Right renal pelvis (tissue), 4 donors: ENCODE results near the gene TMEM254. TPM values are rescaled to one million over a fixed set of nuclear protein-coding genes. Genes with fewer than 3 reads are reported as not detected.
"Not testable (repeated sequence)": the region's sequence is repeated elsewhere in the genome, so short reads cannot be mapped to it uniquely, and the experiment has no call there.

Experiments used
- DNase-seq, 4 donors: peaks; one replicate each; pipeline ENCODE4 v3.0.0-alpha.2; 2013; ENCODE audit warnings: low read depth in 4 of 4, low spot score in 3 of 4, missing footprints in 1 of 4
- polyA plus RNA-seq, 4 donors: library from polyadenylated mRNA; unstranded; fragments of 120-200 nt; gene quantifications; one replicate each; pipeline ENCODE4 v1.2.1, GENCODE V29; 2013; ENCODE audit not compliant: insufficient read length in 4 of 4

TMEM254 gene
- polyA plus RNA-seq, 4 donors = 57.1 to 69.6 (median 64.3) TPM

- DNase-seq = no peak
Measured at GRCh38 chr10:80131499-80131901, 53.0 kb downstream of the TMEM254 start.

DNA sequence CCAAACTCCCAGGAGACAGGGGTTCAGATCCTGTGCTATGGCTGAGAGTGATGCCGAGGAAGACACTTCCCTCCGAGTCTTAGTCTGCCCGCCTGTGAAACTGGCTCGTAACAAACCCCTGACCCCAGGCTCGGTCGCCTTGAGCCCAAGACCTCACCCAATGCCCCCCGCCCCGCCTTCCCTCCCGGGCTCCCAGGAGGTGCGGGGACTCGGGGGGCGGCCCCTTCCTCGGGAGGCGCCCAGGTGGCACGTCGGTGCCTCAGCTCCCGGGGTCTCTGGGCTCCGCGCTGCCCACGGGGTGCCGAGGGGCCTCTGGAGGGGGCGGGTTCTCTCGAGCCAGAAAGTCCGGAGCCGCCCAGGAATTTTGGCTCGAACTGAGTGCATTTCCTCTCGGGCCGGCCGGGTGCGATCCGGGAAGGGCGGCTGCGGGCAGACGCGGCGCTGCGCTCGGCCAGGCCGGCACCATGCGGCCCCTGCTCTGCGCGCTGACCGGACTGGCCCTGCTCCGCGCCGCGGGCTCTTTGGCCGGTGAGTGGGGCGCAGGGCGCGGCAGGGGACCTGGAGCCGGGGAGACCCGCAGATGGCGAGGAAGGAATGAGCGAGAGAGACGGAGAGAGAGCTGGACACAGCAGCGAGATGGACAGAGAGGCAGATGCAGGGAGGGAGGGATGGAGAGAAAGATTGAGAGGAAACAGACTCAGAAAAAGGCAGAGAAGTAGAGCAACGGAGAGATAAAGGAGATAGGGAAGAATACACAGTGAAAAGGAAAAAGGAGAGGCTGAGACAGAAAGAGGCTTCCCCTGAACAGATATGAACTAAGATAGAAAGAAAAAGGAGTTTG lies 54.1 kb downstream of the TMEM254 start, which contains the start of gene PLAC9:
Gene PLAC9 (plus strand): TSS at position 432 of the 841 bp plus-strand sequence. CDS start 33 bp downstream, at position 465.
- peak in 2 of 4 donors; percentile 22 to 23 for DNase-seq

DNA sequence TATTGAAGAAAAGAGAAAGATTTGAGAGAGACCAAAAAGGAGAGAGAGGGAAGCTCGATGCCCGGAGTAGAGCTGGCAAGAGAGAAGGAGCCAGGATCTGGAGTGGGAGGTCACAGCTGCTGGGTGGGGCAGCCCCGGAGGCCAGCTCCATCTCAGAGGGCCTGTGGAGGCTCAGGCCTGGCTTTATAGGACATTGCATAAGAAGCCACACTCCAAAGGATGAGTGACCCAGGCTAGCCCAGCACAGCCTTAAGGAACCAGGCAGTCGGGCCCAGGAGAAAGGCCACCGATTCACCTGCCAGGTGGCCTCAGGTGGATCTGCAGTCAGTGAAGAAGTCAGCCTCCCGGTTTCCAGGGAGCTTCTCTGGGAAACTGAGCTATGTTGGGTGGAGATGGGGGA lies 54.7 kb downstream of the TMEM254 start:
- DNase-seq = no peak

GRCh38 chr10:80133687-80134086 lies 55.2 kb downstream of the TMEM254 start:
- DNase-seq = not testable (repeated sequence)

DNA sequence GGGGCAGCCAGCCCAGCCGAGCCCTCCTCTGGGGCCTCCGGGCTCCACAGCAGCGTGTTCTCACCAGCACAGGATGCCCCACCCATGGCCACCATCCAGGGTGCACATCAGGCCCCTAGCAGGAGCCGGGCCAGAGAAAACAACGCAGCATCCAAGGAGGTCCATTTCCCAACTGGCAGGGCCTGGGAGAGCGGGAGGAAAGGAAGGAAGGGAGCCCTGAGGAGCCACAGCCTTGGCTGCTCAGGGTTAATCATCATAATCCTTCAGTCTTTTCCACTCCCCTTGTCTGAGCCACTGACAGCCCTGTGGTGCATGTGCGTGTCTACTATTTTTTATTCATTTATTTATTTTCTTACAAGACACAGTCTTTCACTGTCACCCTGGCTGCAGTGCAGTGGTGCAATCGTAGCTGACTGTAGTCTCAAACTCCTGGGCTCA lies 57.7 kb downstream of the TMEM254 start:
- DNase-seq = peak in 1 of 4 donors; percentile 14

- DNase-seq = no peak
Measured at GRCh38 chr10:80137031-80137862, 58.8 kb downstream of the TMEM254 start.

- no peak for DNase-seq
Measured at GRCh38 chr10:80137920-80138319, 59.5 kb downstream of the TMEM254 start.

- DNase-seq = no peak
Measured at GRCh38 chr10:80139265-80139664, 60.8 kb downstream of the TMEM254 start.

GRCh38 chr10:80140251-80140650 lies 61.8 kb downstream of the TMEM254 start:
- no peak for DNase-seq

DNA sequence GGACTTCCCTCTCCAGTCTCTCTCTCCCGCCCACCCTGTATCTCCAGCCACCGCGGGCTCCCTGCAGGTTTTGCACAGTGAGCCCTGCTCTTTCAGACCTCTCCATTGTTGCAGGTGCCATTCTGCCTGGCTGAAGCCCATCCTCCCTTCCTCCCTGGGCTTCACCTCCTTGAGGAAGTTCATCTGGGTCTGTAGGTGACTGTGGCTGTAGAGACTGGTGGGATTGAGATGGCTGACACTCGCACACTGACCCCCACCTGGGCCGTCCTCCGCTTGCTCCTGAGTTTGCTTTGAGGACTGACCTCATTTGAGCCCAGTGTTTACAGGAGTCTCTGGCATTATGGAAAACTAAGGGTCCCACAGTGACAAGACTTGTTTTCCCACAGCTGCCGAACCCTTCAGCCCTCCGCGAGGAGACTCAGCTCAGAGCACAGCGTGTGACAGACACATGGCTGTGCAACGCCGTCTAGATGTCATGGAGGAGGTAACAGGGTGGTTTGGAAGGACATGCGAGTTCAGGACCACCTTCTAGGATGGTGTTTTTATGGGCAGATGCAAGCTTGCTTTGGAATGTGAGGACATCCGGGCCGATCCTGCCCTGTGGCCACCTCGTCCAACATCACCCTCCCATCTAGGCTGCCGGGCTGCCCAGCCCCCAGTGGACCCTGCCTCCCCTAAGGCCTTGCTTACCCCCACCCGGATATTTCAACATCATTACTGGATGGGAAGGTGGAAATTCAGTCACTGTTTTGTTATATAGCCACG lies 63.4 kb downstream of the TMEM254 start:
- no peak for DNase-seq

Other genes starting within 250 kb of the TMEM254 start
- 1 to 10 TPM in 3 of 4 donors, under 1 TPM in 1; 0.91 to 1.4 (median 1.2) TPM for gene SFTPD, start 129.6 kb upstream of the TMEM254 start, polyA plus RNA-seq
- 10 to 100 TPM; 12.6 to 43.2 (median 22.8) TPM for gene PLAC9, start 54.1 kb downstream of the TMEM254 start, polyA plus RNA-seq
- 100 to 1,000 TPM; 140 to 156 (median 149) TPM for gene ANXA11, start 126.9 kb downstream of the TMEM254 start, polyA plus RNA-seq
- gene MAT1A, start 211.0 kb downstream of the TMEM254 start, polyA plus RNA-seq = 1 to 10 TPM in 3 of 4 donors, under 1 TPM in 1; 0.81 to 1.4 (median 1.3) TPM